Measurements from ENCODE around the gene ROBO2.

The ROBO2 gene

GRCh38 chr3:77052733-77053670 is 13.1 kb downstream of the ROBO2 start:
- no peak for DNase-seq (ENCODE audit: low read depth)

DNA sequence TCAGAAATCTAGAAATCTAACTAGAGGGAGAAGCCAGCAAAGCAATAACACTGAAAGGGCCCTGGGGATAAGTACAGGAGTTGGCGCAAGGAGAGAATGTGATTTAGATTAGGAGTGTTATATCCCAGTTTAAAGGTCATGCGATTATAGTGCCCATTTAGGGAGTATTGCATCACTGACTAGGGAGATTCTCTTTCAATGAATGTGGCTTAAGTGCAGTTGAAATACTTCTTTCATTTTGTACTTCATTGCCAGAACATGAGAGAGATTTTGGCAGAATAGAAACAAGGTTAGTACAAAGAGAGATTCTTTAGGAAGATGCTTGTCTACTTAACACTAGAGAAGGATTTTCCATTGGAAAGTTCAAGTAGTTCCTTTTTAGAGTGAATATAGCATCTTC is 13.9 kb downstream of the ROBO2 start:
- no peak for DNase-seq (ENCODE audit: low read depth)

GRCh38 chr3:77055841-77056341 is 16.0 kb downstream of the ROBO2 start:
- no peak for DNase-seq (ENCODE audit: low read depth)

DNA sequence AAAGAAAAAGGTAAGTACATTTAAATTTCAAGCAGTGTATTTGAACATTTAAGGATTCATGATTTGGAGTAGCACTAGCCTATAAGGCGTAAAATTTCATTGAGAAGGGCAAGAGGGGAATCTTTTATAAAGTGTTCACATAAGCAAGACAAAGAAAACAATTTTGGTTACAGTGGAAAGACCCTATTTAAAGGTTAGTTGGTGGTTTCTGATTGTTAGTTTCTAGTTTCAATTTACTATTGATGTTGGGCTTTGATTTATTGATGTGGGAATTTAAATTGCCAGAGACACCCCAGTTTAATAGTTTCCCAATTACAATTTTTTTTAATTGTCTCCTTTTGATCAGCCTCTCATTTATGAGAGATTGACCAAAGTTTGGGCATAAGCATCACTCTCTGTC is 19.5 kb downstream of the ROBO2 start:
- DNase-seq (ENCODE audit: low read depth) = no peak

- DNase-seq (ENCODE audit: low read depth) = no peak
These were observed 23.5 kb downstream of the ROBO2 start for GRCh38 chr3:77063423-77063822.

DNA sequence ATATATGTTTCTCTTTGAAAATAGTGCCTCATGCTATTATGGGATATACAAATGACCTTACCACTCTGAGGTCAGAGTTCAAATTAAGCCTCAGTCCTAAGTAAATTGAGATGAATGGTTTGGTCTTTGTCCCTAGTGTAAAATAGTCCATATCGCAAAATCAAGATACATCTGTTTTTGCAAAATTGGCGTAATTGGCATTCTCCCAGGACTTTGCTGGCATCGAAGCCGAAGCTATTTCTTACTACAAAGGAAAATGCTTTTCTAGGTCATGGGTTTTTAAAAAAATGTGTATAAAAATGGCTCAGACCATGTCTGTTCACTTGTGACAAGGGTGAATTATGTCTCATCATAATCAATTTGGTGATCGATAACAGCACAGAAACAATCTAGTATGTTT is 25.9 kb downstream of the ROBO2 start:
- no peak for DNase-seq (ENCODE audit: low read depth)

- DNase-seq (ENCODE audit: low read depth) = no peak
These were observed 26.9 kb downstream of the ROBO2 start for GRCh38 chr3:77066829-77067228.

GRCh38 chr3:77068808-77069207 is 28.9 kb downstream of the ROBO2 start:
- no peak for DNase-seq (ENCODE audit: low read depth)

DNA sequence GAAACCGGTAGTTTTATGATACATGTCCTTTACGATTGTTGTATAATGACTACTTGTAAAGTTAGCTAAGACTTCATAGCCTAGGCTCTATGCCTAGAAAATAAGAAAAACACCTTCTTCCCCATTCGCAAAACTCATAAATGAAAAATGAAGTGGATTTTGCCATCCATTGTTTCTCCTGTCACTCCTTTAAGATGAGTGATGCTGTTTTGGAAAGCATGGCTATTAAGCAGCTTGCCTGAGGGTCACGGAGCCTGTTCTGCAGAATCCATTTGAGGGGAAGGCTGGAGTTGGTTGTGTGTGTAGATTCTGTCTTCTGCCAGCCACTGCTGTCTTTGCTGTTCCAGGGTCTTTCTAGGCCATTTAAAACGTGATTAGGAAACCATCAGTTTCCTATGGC is 31.5 kb downstream of the ROBO2 start:
- no peak for DNase-seq (ENCODE audit: low read depth)

- DNase-seq (ENCODE audit: low read depth) = no peak
These were observed 31.9 kb downstream of the ROBO2 start for GRCh38 chr3:77071809-77072208.

GRCh38 chr3:77072232-77072631 is 32.3 kb downstream of the ROBO2 start:
- no peak for DNase-seq (ENCODE audit: low read depth)

DNA sequence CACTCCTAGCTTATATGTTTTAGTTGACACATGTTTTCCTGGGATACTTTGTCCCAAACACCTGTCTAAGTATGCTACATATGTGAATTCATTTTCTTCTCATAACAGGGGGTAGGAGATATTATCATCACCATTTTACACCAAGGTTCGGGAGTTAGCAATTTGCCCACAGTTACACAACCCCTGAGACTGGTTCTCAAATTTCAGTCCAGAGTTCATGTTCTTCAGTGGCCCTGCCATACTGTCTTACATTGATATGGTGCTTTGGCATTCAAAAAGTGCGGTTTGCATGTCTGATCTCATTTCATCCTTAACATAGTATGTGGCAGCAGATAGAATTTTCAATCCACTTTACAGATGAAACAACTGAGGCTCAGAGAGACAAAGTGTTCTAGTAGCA is 38.4 kb downstream of the ROBO2 start:
- no peak for DNase-seq (ENCODE audit: low read depth)

- DNase-seq (ENCODE audit: low read depth) = no peak
These were observed 40.2 kb downstream of the ROBO2 start for GRCh38 chr3:77079988-77080610.

DNA sequence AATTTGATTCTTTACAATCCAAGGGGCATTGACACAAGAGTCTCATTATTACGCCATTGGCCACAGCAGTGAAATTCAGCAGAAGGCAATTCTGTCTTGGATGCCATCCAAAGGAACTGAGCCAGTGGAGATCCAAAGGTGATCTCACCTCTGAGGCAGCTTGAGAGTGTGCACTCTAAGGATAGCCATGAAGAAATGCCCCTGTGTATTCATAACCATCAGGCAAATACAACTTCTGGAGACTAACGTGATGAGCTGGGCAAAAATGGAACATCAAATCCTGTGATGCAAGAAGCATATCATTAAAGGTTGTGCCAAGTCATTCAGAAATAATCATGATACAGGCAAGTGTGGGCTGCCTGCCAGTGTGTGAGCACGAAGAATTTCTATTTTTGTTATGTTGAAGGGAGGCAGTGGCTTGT is 41.4 kb downstream of the ROBO2 start:
- DNase-seq (ENCODE audit: low read depth) = no peak

DNA sequence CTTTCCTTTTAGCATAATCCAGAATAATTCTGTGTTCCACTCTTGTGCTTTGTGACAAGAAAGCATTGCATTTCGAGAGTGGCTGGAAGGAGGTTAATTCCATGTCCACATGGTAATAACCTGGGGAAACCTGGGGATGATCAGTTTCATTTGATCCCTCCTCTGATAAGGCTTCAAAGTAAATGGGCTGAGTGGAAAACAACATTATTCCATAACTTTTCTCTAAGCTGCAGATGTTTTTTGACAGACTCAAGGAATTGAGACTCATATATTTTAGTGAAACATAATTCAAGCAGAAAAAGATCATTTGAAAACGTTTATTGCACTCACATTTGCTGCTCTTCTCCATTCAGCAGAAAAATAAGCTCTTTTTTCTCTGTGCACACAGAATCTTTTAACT is 44.6 kb downstream of the ROBO2 start:
- no peak for DNase-seq (ENCODE audit: low read depth)

DNA sequence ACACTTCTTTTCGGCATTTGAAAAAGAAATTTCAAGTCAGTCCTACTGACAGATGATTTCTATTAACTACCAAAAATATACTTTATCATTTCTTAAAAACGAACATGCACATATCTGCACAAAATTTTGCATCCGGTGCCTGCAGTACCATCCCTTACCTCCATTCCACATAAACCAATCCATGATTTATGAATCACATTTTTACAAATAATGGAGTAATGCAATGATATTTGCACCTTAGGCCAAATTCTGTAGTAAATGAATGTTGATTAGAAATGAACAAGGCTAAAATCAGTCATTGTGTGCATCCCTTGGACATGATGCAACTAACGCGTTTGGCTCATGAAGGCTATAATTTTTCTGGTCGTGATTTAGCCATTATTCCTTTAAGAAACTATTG is 46.5 kb downstream of the ROBO2 start:
- no peak for DNase-seq (ENCODE audit: low read depth)

GRCh38 chr3:77091809-77092208 is 51.9 kb downstream of the ROBO2 start:
- no peak for DNase-seq (ENCODE audit: low read depth)

- no peak for DNase-seq (ENCODE audit: low read depth)
These were observed 53.2 kb downstream of the ROBO2 start for GRCh38 chr3:77093101-77093500.

DNA sequence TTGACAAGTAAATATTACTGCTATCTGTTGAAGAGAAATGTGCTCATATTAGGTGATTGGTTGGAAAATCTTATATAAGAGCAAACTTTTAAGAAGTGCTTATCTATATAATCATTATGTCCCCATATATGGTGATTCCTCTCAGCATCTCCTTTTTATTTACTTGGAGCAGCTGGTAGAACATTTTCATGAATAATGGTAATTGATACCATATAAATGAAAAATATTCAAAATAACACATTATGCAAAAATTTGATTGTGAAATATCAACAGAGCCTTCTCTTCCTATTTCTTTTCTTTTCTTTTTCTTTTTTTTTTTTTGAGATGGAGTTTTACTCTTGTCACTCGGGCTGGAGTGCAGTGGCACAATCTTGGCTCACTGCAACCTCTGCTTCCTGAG is 56.2 kb downstream of the ROBO2 start:
- DNase-seq (ENCODE audit: low read depth) = no peak

DNA sequence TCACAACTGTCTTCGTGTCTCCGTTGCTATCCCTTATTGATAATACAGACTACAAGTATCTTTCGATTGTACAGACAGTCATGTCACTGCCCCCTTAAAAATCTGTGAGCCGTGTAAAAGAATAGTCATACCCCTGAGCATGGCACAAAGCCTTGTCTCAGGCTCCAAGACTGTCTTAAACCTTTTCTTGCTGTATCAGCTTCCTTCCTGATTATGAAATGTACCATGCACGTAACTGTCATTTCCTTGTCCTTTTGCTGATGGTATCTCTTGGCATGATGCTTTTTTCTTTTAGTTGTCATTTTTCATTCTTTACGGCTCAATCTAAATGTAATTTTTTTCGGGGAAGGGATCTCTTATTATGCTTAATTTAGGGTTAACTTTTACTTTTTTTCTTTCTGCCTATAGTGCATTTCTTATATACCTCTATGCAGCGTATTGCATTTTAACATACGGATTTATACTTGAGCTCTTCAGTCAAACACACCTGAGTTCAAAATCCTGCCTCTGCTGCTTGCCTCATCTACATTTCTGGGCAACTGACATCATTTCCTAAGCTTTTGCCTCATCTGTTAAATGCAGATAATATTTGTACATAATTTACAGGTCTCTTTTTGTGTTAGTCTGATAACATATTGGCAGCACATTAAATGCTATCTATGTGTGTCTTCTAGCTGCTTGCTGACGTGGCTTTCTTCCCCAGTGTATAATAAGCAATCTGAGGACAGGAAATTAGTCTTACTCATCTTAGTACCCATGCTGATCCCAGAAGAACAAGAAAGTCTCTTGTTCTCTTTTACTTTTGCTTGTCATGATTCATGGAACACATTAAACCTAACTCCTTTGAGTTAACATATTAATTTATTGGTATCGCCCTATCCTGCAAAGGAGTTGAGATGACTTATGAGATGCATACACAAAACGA is 57.3 kb downstream of the ROBO2 start:
- no peak for DNase-seq (ENCODE audit: low read depth)

GRCh38 chr3:77102951-77103769 is 63.3 kb downstream of the ROBO2 start:
- DNase-seq (ENCODE audit: low read depth) = no peak

All from stimulated activated CD8-positive, alpha-beta memory T cell treated with anti-CD3 and anti-CD28 coated beads, Interleukin-15, amount 100 ng/mL, for 1 hour (primary cell).